Common myeloid progenitor, CD34-positive (primary cell): ENCODE data around the gene TIAM2.
"Not testable (repeated sequence)": the region's sequence is repeated elsewhere in the genome, so short reads cannot be mapped to it uniquely, and the experiment has no call there.

ENCODE experiments used
- CTCF ChIA-PET: fragments of 350-600 bp; sonication (Branson Sonifier 250); formaldehyde crosslinking; loops from one replicate; lab custom pipeline; 2021; ENCODE audit warnings: antibody characterized with exemption; lab: Charles Lee
- POLR2A ChIA-PET: fragments of 350-600 bp; sonication (Branson Sonifier 250); formaldehyde crosslinking; loops from one replicate; lab custom pipeline; 2021; ENCODE audit warnings: antibody characterized with exemption; lab: Charles Lee
- DNase-seq, 3 donors: peaks; one replicate each; pipeline versions ENCODE4 v3.0.0 to v3.0.0-alpha.2; 2013
- H3K27ac ChIP-seq, 2 experiments: 1 replicate in 1 of 2; 2 replicates in 1 of 2; pipeline ENCODE4 v1.7.0; 2013; ENCODE audit warnings: inconsistent platforms in 2 of 2, low read length in 2 of 2, mild to moderate bottlenecking in 2 of 2, low read depth in 1 of 2, moderate library complexity in 1 of 2; ENCODE audit not compliant: severe bottlenecking in 2 of 2, insufficient read depth in 1 of 2, poor library complexity in 1 of 2
- H3K27me3 ChIP-seq, 5 experiments: replicated peaks in 2 of 5; 1 replicate in 3 of 5; 2 replicates in 2 of 5; pipeline versions ENCODE4 v1.6.1 to v1.7.0; 2013; ENCODE audit warnings: low read length in 4 of 5, mild to moderate bottlenecking in 2 of 5, moderate library complexity in 2 of 5, inconsistent platforms in 1 of 5; ENCODE audit not compliant: insufficient read depth in 5 of 5, control insufficient read depth in 4 of 5
- H3K36me3 ChIP-seq, 4 experiments: 1 replicate in 2 of 4; 2 replicates in 2 of 4; pipeline versions ENCODE4 v1.6.1 to v1.7.0; 2013; ENCODE audit warnings: low read length in 3 of 4, control low read depth in 1 of 4, mild to moderate bottlenecking in 1 of 4; ENCODE audit not compliant: control insufficient read depth in 4 of 4, insufficient read depth in 4 of 4
- H3K4me1 ChIP-seq, 4 experiments: 1 replicate in 3 of 4; 2 replicates in 1 of 4; pipeline versions ENCODE4 v1.6.1 to v1.7.1; 2013; ENCODE audit warnings: low read length in 3 of 4, mild to moderate bottlenecking in 3 of 4, control low read depth in 1 of 4, inconsistent platforms in 1 of 4, moderate library complexity in 1 of 4; ENCODE audit not compliant: control insufficient read depth in 4 of 4, insufficient read depth in 4 of 4; ENCODE audit errors: control extremely low read depth in 1 of 4
- H3K4me3 ChIP-seq, 7 experiments: 1 replicate in 4 of 7; 2 replicates in 3 of 7; pipeline versions ENCODE4 v1.5.1 to v1.7.0; 2013; ENCODE audit warnings: mild to moderate bottlenecking in 7 of 7, low read length in 6 of 7, moderate library complexity in 6 of 7, inconsistent platforms in 2 of 7, low read depth in 2 of 7, control low read depth in 1 of 7; ENCODE audit not compliant: insufficient read depth in 4 of 7, control insufficient read depth in 1 of 7; ENCODE audit errors: extremely low read depth in 1 of 7
- H3K9me3 ChIP-seq, 5 experiments: 1 replicate in 4 of 5; 2 replicates in 1 of 5; pipeline versions ENCODE4 v1.6.1 to v1.7.1; 2013; ENCODE audit warnings: low read length in 4 of 5, mild to moderate bottlenecking in 2 of 5, inconsistent platforms in 1 of 5, low read depth in 1 of 5, moderate library complexity in 1 of 5; ENCODE audit not compliant: control insufficient read depth in 4 of 5, insufficient read depth in 2 of 5; ENCODE audit errors: control extremely low read depth in 1 of 5
- whole genome bisulfite sequencing: methylation state at CpG from one replicate; pipeline ENCODE4 v1.1.5; 2013; ENCODE audit not compliant: insufficient coverage; 5-methylcytosine and 5-hydroxymethylcytosine counted together

TIAM2 gene

GRCh38 chr6:155183095-155183494 lies 188.0 kb downstream of the TIAM2 start:
- Histone ChIP-seq H3K9me3 (no peaks in the 10 kb centered on the region), H3K4me3 (no peak overlapping the region), H3K4me1 (peaks cover 0 to 14% (median 5%) of the 10 kb centered on the region in 4 experiments), H3K27ac (no peak overlapping the region), H3K36me3 (peaks cover 0 to 3% (median 0%) of the 10 kb centered on the region in 4 experiments), H3K27me3 (no peaks in the 10 kb centered on the region)
- DNase-seq = no peak
- 97% methylated on average over 4 of the region's 5 CpGs for WGBS
- CTCF ChIA-PET = interaction anchor here (1.0 to 2.3 kb wide), 2 partner anchors 65 to 256 kb away, joined by 3 to 11 read pairs; no protein-coding TSS in a partner anchor
- POLR2A ChIA-PET = no interaction called here

- H3K4me3 ChIP-seq, DNase-seq, CTCF ChIA-PET, H3K36me3 ChIP-seq, H3K9me3 ChIP-seq, H3K27ac ChIP-seq, POLR2A ChIA-PET, H3K27me3 ChIP-seq: not testable (repeated sequence)
- WGBS = 100% methylated on average over 3 of the region's 9 CpGs
- peaks cover 6 to 29% (median 14%) of the 10 kb centered on the region in 4 experiments for H3K4me1 ChIP-seq
Observed at GRCh38 chr6:155185041-155185440, 189.9 kb downstream of the TIAM2 start.

- no peaks in the 10 kb centered on the region for H3K27me3 ChIP-seq
- DNase-seq = no peak
- H3K9me3 ChIP-seq = no peaks in the 10 kb centered on the region
- H3K27ac ChIP-seq = no peak overlapping the region
- POLR2A ChIA-PET = no interaction called here
- WGBS = 100% methylated on average over 4 of the region's 6 CpGs
- peaks cover 6 to 29% (median 15%) of the 10 kb centered on the region in 4 experiments for H3K4me1 ChIP-seq
- H3K36me3 ChIP-seq = peaks cover 0 to 3% (median 0%) of the 10 kb centered on the region in 4 experiments
- CTCF ChIA-PET = interaction anchor here (1.7 kb wide), 1 partner anchor 63 kb away, joined by 5 read pairs; no protein-coding TSS in a partner anchor
- no peak overlapping the region for H3K4me3 ChIP-seq
Observed at GRCh38 chr6:155185544-155185943, 190.4 kb downstream of the TIAM2 start.

GRCh38 chr6:155186052-155186658 lies 191.0 kb downstream of the TIAM2 start:
- CTCF ChIA-PET = interaction anchor here (1.6 to 1.7 kb wide), 2 partner anchors 8 to 62 kb away, joined by 5 read pairs; no protein-coding TSS in a partner anchor
- no peaks in the 10 kb centered on the region for H3K9me3 ChIP-seq
- DNase-seq = no peak
- peaks cover 0 to under 1% (median 0%) of the 10 kb centered on the region in 4 experiments for H3K36me3 ChIP-seq
- POLR2A ChIA-PET = no interaction called here
- peaks cover 6 to 29% (median 17%) of the 10 kb centered on the region in 4 experiments for H3K4me1 ChIP-seq
- H3K27ac ChIP-seq = no peak overlapping the region
- 78% methylated on average over 3 of the region's 6 CpGs for WGBS
- H3K4me3 ChIP-seq = no peak overlapping the region
- H3K27me3 ChIP-seq = no peaks in the 10 kb centered on the region

GRCh38 chr6:155187106-155187505 lies 192.0 kb downstream of the TIAM2 start:
- ChIA-PET POLR2A (no interaction called here), CTCF (interaction anchor here (1.1 to 1.7 kb wide), 3 partner anchors 9 to 61 kb away, joined by 4 to 5 read pairs (median 5); no protein-coding TSS in a partner anchor)
- peak in 2 of 3 donors; percentile 37 to 56 for DNase-seq
- Histone ChIP-seq H3K4me1 (peaks cover 6 to 29% (median 17%) of the 10 kb centered on the region in 4 experiments), H3K36me3 (no peaks in the 10 kb centered on the region), H3K9me3 (no peaks in the 10 kb centered on the region), H3K27me3 (no peaks in the 10 kb centered on the region), H3K27ac (no peak overlapping the region), H3K4me3 (no peak overlapping the region)
- 6% methylated on average over 1 of the region's 2 CpGs for WGBS

- ChIA-PET POLR2A (no interaction called here), CTCF (interaction anchor here (1.1 kb wide), 1 partner anchor 9 kb away, joined by 3 read pairs; no protein-coding TSS in a partner anchor)
- DNase-seq = no peak
- Histone ChIP-seq H3K36me3 (no peaks in the 10 kb centered on the region), H3K9me3 (no peaks in the 10 kb centered on the region), H3K27ac (no peak overlapping the region), H3K4me3 (no peak overlapping the region), H3K4me1 (peaks cover 6 to 28% (median 17%) of the 10 kb centered on the region in 4 experiments), H3K27me3 (no peaks in the 10 kb centered on the region)
- WGBS = 96% methylated on average over 12 of the region's 13 CpGs
Observed at GRCh38 chr6:155187994-155188706, 193.0 kb downstream of the TIAM2 start.
